Kidney epithelial cell (primary cell): ENCODE results near the gene SLC35D2. TPM values are rescaled to one million over a fixed set of nuclear protein-coding genes. Genes with fewer than 3 reads are reported as not detected.

Source experiments
- DNase-seq: peaks from one replicate; pipeline ENCODE4 v3.0.0-alpha.2; 2010; ENCODE audit warnings: low read depth
- H3K27me3 ChIP-seq: 2 replicates; pipeline ENCODE4 v1.6.0; 2011; ENCODE audit warnings: low read length; ENCODE audit not compliant: control insufficient read depth, insufficient read depth
- H3K36me3 ChIP-seq: 2 replicates; pipeline ENCODE4 v1.5.1; 2011; ENCODE audit warnings: low read length; ENCODE audit not compliant: control insufficient read depth, insufficient read depth
- H3K4me3 ChIP-seq: 2 replicates; pipeline ENCODE4 v1.5.1; 2011; ENCODE audit warnings: low read depth, mild to moderate bottlenecking, control low read depth, low read length
- CTCF ChIP-seq: IDR thresholded peaks from 2 replicates; pipeline ENCODE4 v1.5.1; 2011; ENCODE audit warnings: mild to moderate bottlenecking, moderate library complexity, low read length, control low read depth, inconsistent platforms; ENCODE audit not compliant: insufficient read depth, poor library complexity, severe bottlenecking
- total RNA-seq: library from RNA; depleted of rRNA; stranded (reverse); fragments of >200 nt; gene quantifications from 2 replicates; pipeline ENCODE4 v1.2.3, GENCODE V29; 2015

The SLC35D2 gene
- total RNA-seq, 1 donor from 2014 or later, result 49.5 TPM

GRCh38 chr9:96408409-96409280 is 25.1 kb upstream of the SLC35D2 start:
- no peak for TF ChIP-seq CTCF
- no peak for DNase-seq
- H3K27me3 ChIP-seq, result no peaks in the 10 kb centered on the region
- no peak overlapping the region for H3K4me3 ChIP-seq
- H3K36me3 ChIP-seq, result no peaks in the 10 kb centered on the region

GRCh38 chr9:96400132-96400910 is 16.8 kb upstream of the SLC35D2 start:
- DNase-seq, result no peak
- TF ChIP-seq CTCF, result no peak
- no peak overlapping the region for H3K4me3 ChIP-seq
- no peaks in the 10 kb centered on the region for H3K36me3 ChIP-seq
- no peaks in the 10 kb centered on the region for H3K27me3 ChIP-seq

- TF ChIP-seq CTCF, result no peak
- no peaks in the 10 kb centered on the region for H3K27me3 ChIP-seq
Measured at GRCh38 chr9:96399325-96399633, 15.8 kb upstream of the SLC35D2 start.

GRCh38 chr9:96398582-96399324 is 15.2 kb upstream of the SLC35D2 start:
- H3K36me3 ChIP-seq, result no peaks in the 10 kb centered on the region
- no peaks in the 10 kb centered on the region for H3K27me3 ChIP-seq
- TF ChIP-seq CTCF, result no peak
- no peak overlapping the region for H3K4me3 ChIP-seq
- no peak for DNase-seq

More at GRCh38 chr9:96399325-96399633, 15.8 kb upstream of the SLC35D2 start:
- Histone ChIP-seq H3K4me3 (no peak overlapping the region), H3K36me3 (no peaks in the 10 kb centered on the region)
- DNase-seq, result no peak

GRCh38 chr9:96395964-96396363 is 12.5 kb upstream of the SLC35D2 start:
- peaks cover 1% of the 10 kb centered on the region for H3K36me3 ChIP-seq

More at GRCh38 chr9:96395964-96396363, 12.5 kb upstream of the SLC35D2 start:
- no peaks in the 10 kb centered on the region for H3K27me3 ChIP-seq
- no peak for DNase-seq
- no peak overlapping the region for H3K4me3 ChIP-seq
- no peak for TF ChIP-seq CTCF
